ENCODE results near the gene CTLA4.

GRCh38 chr2:203859030-203859789 is 8.4 kb upstream of the CTLA4 start:
- TF ChIP-seq CTCF (IDR thresholded peaks at IDR 0.05; ENCODE audit: low read length) (no peak), EZH2phosphoT487 (IDR thresholded peaks at IDR 0.05; ENCODE audit: low read length) (no peak)
